Kidney epithelial cell (primary cell): ENCODE data around the gene DMXL2. TPM values are rescaled to one million over a fixed set of nuclear protein-coding genes. Genes with fewer than 3 reads are reported as not detected.
"Not testable (repeated sequence)": the region's sequence is repeated elsewhere in the genome, so short reads cannot be mapped to it uniquely, and the experiment has no call there.

Experiments used
- DNase-seq: peaks from one replicate; pipeline ENCODE4 v3.0.0-alpha.2; 2010; ENCODE audit warnings: low read depth
- H3K27me3 ChIP-seq: 2 replicates; pipeline ENCODE4 v1.6.0; 2011; ENCODE audit warnings: low read length; ENCODE audit not compliant: control insufficient read depth, insufficient read depth
- H3K36me3 ChIP-seq: 2 replicates; pipeline ENCODE4 v1.5.1; 2011; ENCODE audit warnings: low read length; ENCODE audit not compliant: control insufficient read depth, insufficient read depth
- H3K4me3 ChIP-seq: 2 replicates; pipeline ENCODE4 v1.5.1; 2011; ENCODE audit warnings: low read depth, mild to moderate bottlenecking, control low read depth, low read length
- total RNA-seq: library from RNA; depleted of rRNA; stranded (reverse); fragments of >200 nt; gene quantifications from 2 replicates; pipeline ENCODE4 v1.2.3, GENCODE V29; 2015
- TF ChIP-seq, protein P1 (sequence below): IDR thresholded peaks from 2 replicates; pipeline ENCODE4 v1.5.1; 2011; ENCODE audit warnings: mild to moderate bottlenecking, moderate library complexity, low read length, control low read depth, inconsistent platforms; ENCODE audit not compliant: insufficient read depth, poor library complexity, severe bottlenecking

The DMXL2 gene
- total RNA-seq, 1 donor from 2014 or later: 31.7 TPM

DNA sequence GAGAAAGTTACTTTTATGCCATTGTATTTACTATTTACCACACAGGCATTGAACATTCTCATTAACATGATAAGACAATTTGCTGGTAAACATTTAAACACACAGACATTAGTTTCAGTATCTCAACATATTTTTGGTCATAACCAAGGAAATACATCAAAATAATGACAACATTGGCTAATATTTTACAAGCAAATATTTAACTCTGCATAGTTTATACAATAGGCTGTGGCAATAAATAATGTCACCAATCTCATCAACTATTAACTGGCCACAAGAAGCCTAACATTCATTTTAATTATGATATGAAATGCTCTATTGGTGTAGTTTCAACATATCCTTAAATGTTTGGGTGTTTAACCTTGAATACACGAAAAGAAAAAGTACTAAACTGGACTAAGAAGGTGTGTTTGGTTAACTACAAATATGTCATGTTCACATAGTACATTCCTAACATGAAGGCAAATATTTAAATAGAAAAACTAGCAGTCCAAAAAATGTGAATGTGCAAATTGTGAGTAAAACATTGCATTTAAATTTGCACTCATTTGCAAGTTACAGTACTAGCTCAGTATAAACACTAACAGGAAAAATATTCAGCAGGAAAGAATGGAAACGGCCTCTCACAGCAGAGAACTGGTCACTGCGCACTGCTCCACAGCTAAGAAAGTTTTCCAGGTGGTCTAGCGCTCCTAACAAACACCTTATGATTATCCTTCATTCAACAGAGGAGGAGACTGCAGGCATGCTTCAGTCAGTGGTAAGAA lies 174.5 kb downstream of the DMXL2 start:
- Histone ChIP-seq H3K27me3 (no peaks in the 10 kb centered on the region), H3K4me3 (no peak overlapping the region), H3K36me3 (no peaks in the 10 kb centered on the region)
- no peak for DNase-seq
- TF ChIP-seq, protein P1, sequence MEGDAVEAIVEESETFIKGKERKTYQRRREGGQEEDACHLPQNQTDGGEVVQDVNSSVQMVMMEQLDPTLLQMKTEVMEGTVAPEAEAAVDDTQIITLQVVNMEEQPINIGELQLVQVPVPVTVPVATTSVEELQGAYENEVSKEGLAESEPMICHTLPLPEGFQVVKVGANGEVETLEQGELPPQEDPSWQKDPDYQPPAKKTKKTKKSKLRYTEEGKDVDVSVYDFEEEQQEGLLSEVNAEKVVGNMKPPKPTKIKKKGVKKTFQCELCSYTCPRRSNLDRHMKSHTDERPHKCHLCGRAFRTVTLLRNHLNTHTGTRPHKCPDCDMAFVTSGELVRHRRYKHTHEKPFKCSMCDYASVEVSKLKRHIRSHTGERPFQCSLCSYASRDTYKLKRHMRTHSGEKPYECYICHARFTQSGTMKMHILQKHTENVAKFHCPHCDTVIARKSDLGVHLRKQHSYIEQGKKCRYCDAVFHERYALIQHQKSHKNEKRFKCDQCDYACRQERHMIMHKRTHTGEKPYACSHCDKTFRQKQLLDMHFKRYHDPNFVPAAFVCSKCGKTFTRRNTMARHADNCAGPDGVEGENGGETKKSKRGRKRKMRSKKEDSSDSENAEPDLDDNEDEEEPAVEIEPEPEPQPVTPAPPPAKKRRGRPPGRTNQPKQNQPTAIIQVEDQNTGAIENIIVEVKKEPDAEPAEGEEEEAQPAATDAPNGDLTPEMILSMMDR: no peak

DNA sequence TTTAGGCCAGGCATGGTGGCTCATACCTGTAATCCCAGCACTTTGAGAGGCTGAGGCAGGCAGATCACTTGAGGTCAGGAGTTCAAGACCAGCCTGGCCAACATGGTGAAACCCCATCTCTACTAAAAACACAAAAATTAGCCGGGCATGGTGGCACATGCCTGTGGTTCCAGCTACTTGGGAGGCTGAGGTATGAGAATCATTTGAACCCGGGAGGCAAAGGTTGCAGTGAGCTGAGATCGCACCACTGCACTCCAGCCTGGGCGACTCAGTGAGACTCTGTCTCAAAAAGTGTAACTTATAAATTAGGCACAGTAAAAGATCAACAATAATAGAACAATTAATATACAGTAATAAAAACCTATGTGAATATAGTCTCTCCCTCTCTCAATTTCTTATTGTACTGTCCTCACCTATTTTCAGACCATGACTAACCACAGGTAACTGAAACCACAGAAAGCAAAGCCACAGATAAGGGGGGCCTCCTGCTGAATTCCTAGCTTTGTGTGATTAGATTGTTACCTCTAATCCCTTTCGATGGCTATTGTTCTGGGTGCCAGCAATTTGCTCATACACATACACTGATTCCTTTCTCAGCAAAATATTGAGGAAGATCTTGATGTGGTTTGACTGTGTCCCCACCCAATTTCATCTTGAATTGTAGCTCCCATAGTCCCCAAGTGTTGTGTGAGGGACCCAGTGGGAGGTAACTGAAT lies 176.4 kb downstream of the DMXL2 start:
- not testable (repeated sequence) for H3K27me3 ChIP-seq, H3K4me3 ChIP-seq, H3K36me3 ChIP-seq, DNase-seq

DNA sequence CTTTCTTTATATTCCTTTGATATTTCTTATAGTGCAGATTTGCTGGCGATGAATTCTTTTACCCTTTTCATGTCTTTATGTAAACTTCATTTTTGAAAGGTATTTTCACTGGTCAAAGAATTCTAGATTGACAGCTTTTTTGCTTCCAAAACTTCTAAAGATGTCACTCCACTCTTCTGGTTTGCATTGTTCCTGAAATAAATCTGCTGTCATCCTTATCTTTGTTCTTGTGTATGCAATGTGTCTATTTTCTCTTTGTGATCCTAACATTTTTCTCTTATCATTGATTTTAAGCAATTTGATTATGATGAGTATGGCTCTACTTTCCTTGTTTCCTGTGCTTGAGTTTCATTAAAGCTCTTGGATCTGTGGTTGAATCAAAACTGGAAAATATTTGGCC lies 177.8 kb downstream of the DMXL2 start:
- no peak overlapping the region for H3K4me3 ChIP-seq
- DNase-seq: no peak
- H3K27me3 ChIP-seq: no peaks in the 10 kb centered on the region
- H3K36me3 ChIP-seq: no peaks in the 10 kb centered on the region
- TF ChIP-seq, protein P1: no peak

DNA sequence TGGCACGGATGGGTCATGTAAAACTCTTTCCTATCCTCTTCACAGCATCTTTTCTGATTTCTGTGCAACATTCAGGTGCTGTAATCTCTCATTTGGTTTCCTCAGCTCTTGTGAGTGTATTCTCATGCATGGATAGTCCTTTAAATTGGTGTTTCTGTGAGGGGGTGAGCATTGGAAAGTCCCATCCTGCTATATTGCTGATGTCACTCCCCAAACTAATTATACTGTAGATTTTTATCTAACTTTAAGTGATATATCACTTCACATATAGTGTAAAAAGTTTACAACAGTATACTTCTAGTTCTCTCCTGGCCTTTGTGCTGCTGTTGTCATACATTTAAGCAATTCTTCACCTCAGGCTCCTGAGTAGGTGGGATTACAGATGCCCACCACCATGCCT lies 178.5 kb downstream of the DMXL2 start:
- TF ChIP-seq, protein P1: no peak
- no peaks in the 10 kb centered on the region for H3K36me3 ChIP-seq
- no peaks in the 10 kb centered on the region for H3K27me3 ChIP-seq
- DNase-seq: no peak
- no peak overlapping the region for H3K4me3 ChIP-seq

DNA sequence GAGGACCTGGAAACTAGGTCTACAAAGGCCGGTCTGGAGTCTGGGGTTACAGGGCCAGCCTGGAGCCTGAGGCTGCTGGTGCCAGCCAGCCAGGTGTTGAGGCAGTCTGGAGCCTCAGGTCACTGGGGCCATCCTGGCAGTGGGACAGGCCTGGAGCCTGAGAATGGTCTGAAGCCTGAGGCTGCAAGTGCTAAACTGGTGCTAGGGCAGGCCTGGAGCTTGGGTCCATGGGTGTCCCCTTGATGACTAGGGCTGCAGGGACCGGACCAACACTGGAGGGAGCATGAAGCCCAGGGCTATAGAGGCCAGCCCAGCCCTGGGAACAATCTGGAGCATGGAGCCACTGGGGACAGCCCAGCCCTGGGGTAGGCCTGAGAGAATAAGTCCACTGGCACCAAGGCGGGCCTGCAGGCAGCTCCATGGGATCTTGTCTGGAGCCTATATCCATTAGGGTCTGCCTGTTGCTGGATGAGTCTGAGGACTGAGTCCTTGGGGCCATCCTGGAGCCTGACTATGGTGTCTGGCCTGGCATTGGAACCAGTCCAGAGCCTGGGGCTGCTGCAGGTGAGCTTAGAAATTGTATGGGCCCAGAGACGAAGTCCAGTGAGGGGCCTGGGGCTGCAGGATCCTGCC lies 179.2 kb downstream of the DMXL2 start:
- no peak for DNase-seq
- no peaks in the 10 kb centered on the region for H3K36me3 ChIP-seq
- no peaks in the 10 kb centered on the region for H3K27me3 ChIP-seq
- no peak overlapping the region for H3K4me3 ChIP-seq
- TF ChIP-seq, protein P1: no peak

DNA sequence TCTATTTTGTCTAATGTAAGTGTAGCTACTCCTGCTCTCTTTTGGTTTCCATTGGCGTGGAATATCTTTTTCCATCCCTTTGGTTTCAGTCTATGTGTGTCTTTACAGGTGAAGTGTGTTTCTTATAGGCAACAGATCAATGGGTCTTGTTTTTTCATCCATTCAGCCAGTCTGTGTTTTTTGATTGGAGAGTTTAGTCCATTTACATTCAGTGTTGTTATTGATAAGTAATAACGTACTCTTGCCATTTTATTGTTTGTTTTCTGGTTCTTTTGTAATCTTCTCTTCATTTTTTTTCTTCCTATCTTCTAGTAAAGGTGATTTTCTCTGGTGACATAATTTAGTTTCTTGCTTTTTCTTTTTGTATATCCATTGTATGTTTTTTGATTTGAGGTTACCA lies 184.0 kb downstream of the DMXL2 start:
- TF ChIP-seq, protein P1: no peak
- H3K27me3 ChIP-seq: no peaks in the 10 kb centered on the region
- DNase-seq: no peak
- no peaks in the 10 kb centered on the region for H3K36me3 ChIP-seq
- H3K4me3 ChIP-seq: no peak overlapping the region
